ENCODE results near the gene CCSER1. TPM values are rescaled to one million over a fixed set of nuclear protein-coding genes. Genes with fewer than 3 reads are reported as not detected.

Gene CCSER1
- total and polyA plus RNA-seq, 2 experiments from 2014 or later: not detected

- Histone ChIP-seq H3K4me3 (no peak overlapping the region), H3F3A (ENCODE audit: insufficient read depth) (no peaks in the 10 kb centered on the region), H3K4me2 (ENCODE audit: unreplicated experiment) (no peak overlapping the region), H3K9me3 (ENCODE audit: low read depth) (no peaks in the 10 kb centered on the region), H3K9ac (no peak overlapping the region), H3K27me3 (replicated peaks; ENCODE audit: insufficient read depth) (no peaks in the 10 kb centered on the region), H3K79me2 (ENCODE audit: insufficient read depth) (no peaks in the 10 kb centered on the region), H3K27ac (no peak overlapping the region), H3K36me3 (ENCODE audit: low read depth) (no peaks in the 10 kb centered on the region), H3K4me1 (ENCODE audit: insufficient read depth) (no peaks in the 10 kb centered on the region), H3K9me2 (ENCODE audit: insufficient read depth) (no peaks in the 10 kb centered on the region), H2AFZ (no peak overlapping the region), H4K20me1 (ENCODE audit: insufficient read depth) (no peaks in the 10 kb centered on the region)
- 14 to 22% methylated on average over 1 of the region's 1 CpG for WGBS, 2 experiments (ENCODE audit: low coverage in 1 of 2, low lambda C conversion rate in 2 of 2, missing lambda C conversion rate in 2 of 2)
- TF ChIP-seq EZH2 (IDR thresholded peaks at IDR 0.05; ENCODE audit: insufficient read depth, poor library complexity, severe bottlenecking) (no peak), EZH2phosphoT487 (IDR thresholded peaks at IDR 0.05; ENCODE audit: insufficient read depth, low read depth) (no peak)
- DNase-seq: no peak
- in situ Hi-C loops (cut with MboI): no loop called here
These were observed 868.8 kb downstream of the CCSER1 start for GRCh38 chr4:90995996-90996395.

GRCh38 chr4:90996813-90997212 is 869.6 kb downstream of the CCSER1 start:
- Histone ChIP-seq H3K4me3 (no peak overlapping the region), H3K79me2 (ENCODE audit: insufficient read depth) (no peaks in the 10 kb centered on the region), H3K4me1 (ENCODE audit: insufficient read depth) (no peaks in the 10 kb centered on the region), H3K9ac (no peak overlapping the region), H3K27me3 (replicated peaks; ENCODE audit: insufficient read depth) (no peaks in the 10 kb centered on the region), H3K27ac (no peak overlapping the region), H3F3A (ENCODE audit: insufficient read depth) (no peaks in the 10 kb centered on the region), H4K20me1 (ENCODE audit: insufficient read depth) (no peaks in the 10 kb centered on the region), H3K9me2 (ENCODE audit: insufficient read depth) (no peaks in the 10 kb centered on the region), H3K36me3 (ENCODE audit: low read depth) (no peaks in the 10 kb centered on the region), H2AFZ (no peak overlapping the region), H3K9me3 (ENCODE audit: low read depth) (no peaks in the 10 kb centered on the region), H3K4me2 (ENCODE audit: unreplicated experiment) (no peak overlapping the region)
- no peak for DNase-seq
- 28 to 61% methylated on average over 1 of the region's 1 CpG for WGBS, 2 experiments (ENCODE audit: low coverage in 1 of 2, low lambda C conversion rate in 2 of 2, missing lambda C conversion rate in 2 of 2)
- in situ Hi-C loops (cut with MboI): no loop called here
- TF ChIP-seq EZH2phosphoT487 (IDR thresholded peaks at IDR 0.05; ENCODE audit: insufficient read depth, low read depth) (no peak), EZH2 (IDR thresholded peaks at IDR 0.05; ENCODE audit: insufficient read depth, poor library complexity, severe bottlenecking) (no peak)

- 1 to 3% methylated on average over 3 of the region's 3 CpGs for WGBS, 2 experiments (ENCODE audit: low coverage in 1 of 2, low lambda C conversion rate in 2 of 2, missing lambda C conversion rate in 2 of 2)
- in situ Hi-C loops (cut with MboI): no loop called here
These were observed 888.7 kb downstream of the CCSER1 start for GRCh38 chr4:91015861-91016260.

GRCh38 chr4:91019513-91019912 is 892.3 kb downstream of the CCSER1 start:
- H3K9me2 ChIP-seq (ENCODE audit: insufficient read depth): no peaks in the 10 kb centered on the region
- no peaks in the 10 kb centered on the region for H3K79me2 ChIP-seq (ENCODE audit: insufficient read depth)
- H4K20me1 ChIP-seq (ENCODE audit: insufficient read depth): no peaks in the 10 kb centered on the region
- no peaks in the 10 kb centered on the region for H3K27me3 ChIP-seq (replicated peaks; ENCODE audit: insufficient read depth)
- H3K9ac ChIP-seq: no peak overlapping the region
- no peaks in the 10 kb centered on the region for H3K9me3 ChIP-seq (ENCODE audit: low read depth)
- no peak for DNase-seq
- WGBS, 2 experiments (ENCODE audit: low coverage in 1 of 2, low lambda C conversion rate in 2 of 2, missing lambda C conversion rate in 2 of 2): 5 to 7% methylated on average over 1 of the region's 1 CpG
- H3K4me3 ChIP-seq: no peak overlapping the region
- no peaks in the 10 kb centered on the region for H3K4me1 ChIP-seq (ENCODE audit: insufficient read depth)
- H3K4me2 ChIP-seq (ENCODE audit: unreplicated experiment): no peak overlapping the region
- H2AFZ ChIP-seq: no peak overlapping the region
- no peaks in the 10 kb centered on the region for H3K36me3 ChIP-seq (ENCODE audit: low read depth)
- TF ChIP-seq EZH2 (IDR thresholded peaks at IDR 0.05; ENCODE audit: insufficient read depth, poor library complexity, severe bottlenecking): no peak
- no peak for TF ChIP-seq EZH2phosphoT487 (IDR thresholded peaks at IDR 0.05; ENCODE audit: insufficient read depth, low read depth)
- in situ Hi-C loops (cut with MboI): no loop called here
- no peak overlapping the region for H3K27ac ChIP-seq
- H3F3A ChIP-seq (ENCODE audit: insufficient read depth): no peaks in the 10 kb centered on the region

More at GRCh38 chr4:91015861-91016260, 888.7 kb downstream of the CCSER1 start:
- TF ChIP-seq EZH2 (IDR thresholded peaks at IDR 0.05; ENCODE audit: insufficient read depth, poor library complexity, severe bottlenecking): no peak
- Histone ChIP-seq H3F3A (ENCODE audit: insufficient read depth) (no peaks in the 10 kb centered on the region), H3K9me3 (ENCODE audit: low read depth) (no peaks in the 10 kb centered on the region), H3K4me1 (ENCODE audit: insufficient read depth) (no peaks in the 10 kb centered on the region), H3K4me2 (ENCODE audit: unreplicated experiment) (no peak overlapping the region), H4K20me1 (ENCODE audit: insufficient read depth) (no peaks in the 10 kb centered on the region), H3K27me3 (replicated peaks; ENCODE audit: insufficient read depth) (no peaks in the 10 kb centered on the region), H3K36me3 (ENCODE audit: low read depth) (no peaks in the 10 kb centered on the region), H3K9me2 (ENCODE audit: insufficient read depth) (no peaks in the 10 kb centered on the region), H3K9ac (no peak overlapping the region), H2AFZ (no peak overlapping the region), H3K79me2 (ENCODE audit: insufficient read depth) (no peaks in the 10 kb centered on the region), H3K27ac (no peak overlapping the region), H3K4me3 (no peak overlapping the region)
- no peak for DNase-seq

All from GM23248 (cell line).